ENCODE results near the gene GDPD5.
A peak's percentile ranks its signal among the peaks of the same experiment; 100 is the strongest.

Gene GDPD5

DNA sequence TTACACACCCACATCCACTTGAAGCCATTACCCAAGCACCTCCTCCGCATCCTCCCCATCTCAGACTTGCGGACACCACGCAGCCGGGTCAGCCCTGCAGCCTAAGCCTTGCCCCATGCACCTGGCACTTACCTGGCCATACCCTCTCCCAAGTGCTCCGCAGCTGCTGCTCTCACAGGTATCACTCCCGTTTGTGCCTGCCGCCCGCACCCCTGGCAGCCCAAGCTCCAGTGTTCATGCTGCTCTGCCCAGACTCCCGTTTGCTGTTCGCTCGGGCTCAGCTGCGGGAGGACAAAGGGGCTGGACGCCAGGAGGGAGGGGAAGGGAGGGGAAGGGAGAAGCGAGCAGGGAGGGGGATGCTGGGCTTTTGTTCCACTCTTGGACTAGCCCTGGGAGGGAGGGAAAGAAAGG is 92.8 kb downstream of the GDPD5 start, which contains the start of gene KLHL35:
TSS of gene KLHL35 (minus strand) at position 293 of the 411 bp plus-strand sequence. CDS start 2,574 bp downstream, outside the sequence.
- no peak within 1 kb of the TSS for H3K27ac Mint-ChIP-seq

DNA sequence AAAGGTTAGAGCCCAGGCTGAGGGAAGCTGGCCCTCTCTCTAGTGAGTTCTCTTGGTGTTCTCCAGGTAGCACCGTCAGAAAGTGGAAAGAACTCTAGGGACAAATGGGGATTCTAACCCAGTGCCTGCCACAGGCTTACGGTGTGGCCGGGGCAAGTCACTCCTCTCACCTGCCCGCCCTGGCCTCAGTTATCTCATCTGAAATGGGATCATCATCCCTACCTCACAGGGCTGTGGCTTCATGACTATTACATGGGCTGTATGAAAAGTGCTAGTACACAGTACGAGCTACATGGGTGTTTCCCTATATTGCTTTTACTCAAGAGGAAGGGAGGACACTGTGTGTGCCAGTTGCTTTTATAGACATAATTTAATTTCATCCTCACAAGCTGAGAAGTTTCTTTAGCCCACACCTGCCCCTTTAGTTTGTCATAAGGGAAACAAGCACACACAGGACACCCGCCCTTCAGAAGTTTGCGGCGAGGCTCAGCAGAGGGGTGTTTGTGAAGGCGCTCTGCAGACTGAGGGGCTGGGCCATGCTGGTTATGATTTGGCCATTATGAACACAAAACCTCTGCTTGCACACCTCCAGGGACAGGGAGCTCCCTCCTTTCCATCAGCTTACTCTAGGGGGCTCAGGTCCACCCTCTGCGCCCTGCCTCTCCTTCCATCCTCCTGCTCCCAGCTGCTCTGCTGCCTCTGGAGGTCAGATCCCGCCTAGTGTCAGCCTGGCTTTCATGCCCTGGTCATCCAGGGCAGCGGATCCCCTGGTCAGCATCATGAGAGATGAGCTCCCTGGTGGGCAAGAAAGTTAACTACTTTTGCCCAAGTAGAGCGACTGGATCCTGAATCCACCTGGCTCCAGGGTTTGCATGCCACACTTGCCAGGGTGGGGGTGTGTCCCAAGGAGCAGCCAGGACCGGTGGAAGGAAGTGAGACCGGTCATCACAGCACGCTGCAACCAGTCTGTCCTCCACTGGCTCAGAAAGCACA is 93.9 kb downstream of the GDPD5 start:
- DNase-seq (ENCODE audit: low spot score in 2 of 2) (no peak), ATAC-seq (ENCODE audit: low read depth) (no peak)
- Mint-ChIP-seq H3K4me3 (peak overlapping the region; percentile 55), H3K4me1 (peaks cover 20% of the 10 kb centered on the region), H3K36me3 (peaks cover 12% of the 10 kb centered on the region), H3K27me3 (peaks cover 32% of the 10 kb centered on the region), H3K9me3 (no peaks in the 10 kb centered on the region), H3K27ac (no peak overlapping the region)

More for the DNA sequence above, 92.8 kb downstream of the GDPD5 start, which contains the start of gene KLHL35:
- Mint-ChIP-seq H3K4me1 (peaks cover 18% of the 10 kb centered on the region), H3K36me3 (peaks cover 14% of the 10 kb centered on the region), H3K4me3 (no peak within 1 kb of the TSS), H3K27me3 (peaks cover 29% of the 10 kb centered on the region), H3K9me3 (no peaks in the 10 kb centered on the region)
- no peak for DNase-seq (ENCODE audit: low spot score in 2 of 2)
- no peak for ATAC-seq (ENCODE audit: low read depth)

DNA sequence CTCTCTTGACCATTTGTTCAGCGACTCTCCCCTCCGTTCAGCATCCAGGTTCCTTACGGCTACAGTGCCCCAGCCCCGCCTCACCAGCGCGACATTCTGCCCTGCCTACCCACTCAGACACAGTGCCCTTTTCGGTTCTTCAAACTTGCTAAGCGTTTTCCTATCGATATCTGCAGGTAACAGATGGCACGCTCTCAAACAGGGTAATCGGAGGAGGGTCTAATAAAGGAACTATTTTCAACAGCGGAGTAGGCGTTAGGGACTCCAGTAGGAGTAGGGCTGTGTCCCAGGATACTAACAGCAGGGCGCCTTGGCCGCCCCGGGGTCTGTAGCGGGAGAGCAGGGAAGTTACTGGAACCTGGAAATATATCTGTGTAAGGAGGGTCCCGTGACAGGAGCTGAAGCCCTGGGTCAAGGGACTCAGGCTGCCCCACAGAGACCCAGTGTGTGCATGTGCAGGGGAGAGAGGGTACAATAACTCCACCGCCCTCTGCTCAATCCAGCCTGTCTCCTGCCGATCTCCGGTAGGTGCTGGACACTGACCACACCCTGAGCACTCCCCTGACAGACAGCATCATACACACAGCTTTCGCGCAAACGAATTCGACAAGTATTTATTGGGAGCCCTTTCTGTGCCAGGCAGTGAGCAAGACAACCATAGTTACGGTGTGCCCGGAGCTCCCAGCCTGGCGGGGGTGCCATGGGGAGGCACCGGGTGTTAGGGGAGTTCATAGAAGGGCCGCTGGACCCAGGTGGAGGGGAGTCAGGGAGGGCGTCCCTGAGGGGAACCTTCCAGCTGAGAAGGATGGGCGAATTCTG is 94.8 kb downstream of the GDPD5 start:
- peak overlapping the region; percentile 51 for H3K27ac Mint-ChIP-seq
- no peak for DNase-seq (ENCODE audit: low spot score in 2 of 2)
- no peaks in the 10 kb centered on the region for H3K9me3 Mint-ChIP-seq
- H3K4me3 Mint-ChIP-seq: peak overlapping the region; percentile 97
- peak; percentile 23 for ATAC-seq (ENCODE audit: low read depth)
- peaks cover 8% of the 10 kb centered on the region for H3K36me3 Mint-ChIP-seq
- peaks cover 32% of the 10 kb centered on the region for H3K27me3 Mint-ChIP-seq
- peaks cover 20% of the 10 kb centered on the region for H3K4me1 Mint-ChIP-seq

DNA sequence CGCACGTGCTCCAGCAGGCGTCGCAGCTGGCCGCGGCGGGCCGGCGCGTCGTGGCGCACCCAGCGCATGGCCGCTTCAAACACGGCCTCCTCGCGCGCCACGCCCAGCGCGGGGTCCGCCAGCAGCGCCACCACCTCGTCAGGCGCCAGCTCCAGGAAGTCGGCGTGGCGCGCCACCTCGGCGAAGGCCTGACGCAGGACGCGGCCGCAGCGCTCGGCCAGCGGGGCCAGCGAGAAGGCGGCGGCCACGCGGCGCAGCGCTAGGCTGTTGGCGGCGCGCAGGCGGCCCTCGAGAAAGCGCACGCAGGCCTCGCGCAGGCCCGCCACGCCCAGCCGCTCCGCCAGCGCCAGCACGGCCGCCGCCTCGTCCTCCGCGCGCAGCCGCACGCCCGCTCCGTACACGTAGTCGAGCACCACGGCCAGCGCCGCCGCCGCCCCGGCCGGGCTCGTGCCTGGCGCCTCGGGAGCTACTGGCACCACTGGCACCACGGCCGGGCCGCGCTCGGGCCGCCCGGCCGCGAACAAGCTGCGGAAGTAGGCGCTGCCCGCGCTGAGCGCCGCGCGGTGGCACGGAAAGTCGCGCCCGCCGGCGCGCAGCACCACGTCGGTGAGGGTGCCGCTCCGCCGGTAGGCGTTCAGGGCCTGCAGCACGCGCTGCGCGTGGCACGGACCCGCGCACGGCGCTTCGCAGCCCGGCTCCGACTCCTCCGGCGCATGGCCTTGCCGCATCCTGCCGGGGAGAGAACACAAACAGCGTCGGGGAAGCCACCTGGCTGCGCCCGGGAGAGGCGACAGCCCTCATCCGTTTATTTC is 95.6 kb downstream of the GDPD5 start:
- H3K27ac Mint-ChIP-seq: peak overlapping the region; percentile 51
- peaks cover 32% of the 10 kb centered on the region for H3K27me3 Mint-ChIP-seq
- H3K4me3 Mint-ChIP-seq: peak overlapping the region; percentile 97
- ATAC-seq (ENCODE audit: low read depth) (peak; percentile 67), DNase-seq (ENCODE audit: low spot score in 2 of 2) (peak; percentile 40 to 60)
- H3K4me1 Mint-ChIP-seq: peaks cover 20% of the 10 kb centered on the region
- H3K9me3 Mint-ChIP-seq: no peaks in the 10 kb centered on the region
- H3K36me3 Mint-ChIP-seq: peaks cover 8% of the 10 kb centered on the region

DNA sequence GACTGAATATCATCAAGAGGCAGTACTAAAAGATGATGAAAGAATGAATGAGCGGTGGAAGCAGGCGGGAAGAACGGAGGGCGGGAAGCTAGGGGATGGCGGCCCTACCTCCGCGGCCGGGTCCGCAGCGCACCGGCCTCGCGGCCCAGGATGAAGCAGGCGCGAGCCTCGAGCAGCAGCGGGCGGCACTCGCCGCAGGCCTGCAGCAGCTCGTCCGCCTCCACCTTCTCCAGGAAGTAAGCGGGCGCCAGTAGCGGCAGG is 96.2 kb downstream of the GDPD5 start:
- H3K36me3 Mint-ChIP-seq: peaks cover 4% of the 10 kb centered on the region
- H3K27me3 Mint-ChIP-seq: peaks cover 32% of the 10 kb centered on the region
- no peak for ATAC-seq (ENCODE audit: low read depth)

DNA sequence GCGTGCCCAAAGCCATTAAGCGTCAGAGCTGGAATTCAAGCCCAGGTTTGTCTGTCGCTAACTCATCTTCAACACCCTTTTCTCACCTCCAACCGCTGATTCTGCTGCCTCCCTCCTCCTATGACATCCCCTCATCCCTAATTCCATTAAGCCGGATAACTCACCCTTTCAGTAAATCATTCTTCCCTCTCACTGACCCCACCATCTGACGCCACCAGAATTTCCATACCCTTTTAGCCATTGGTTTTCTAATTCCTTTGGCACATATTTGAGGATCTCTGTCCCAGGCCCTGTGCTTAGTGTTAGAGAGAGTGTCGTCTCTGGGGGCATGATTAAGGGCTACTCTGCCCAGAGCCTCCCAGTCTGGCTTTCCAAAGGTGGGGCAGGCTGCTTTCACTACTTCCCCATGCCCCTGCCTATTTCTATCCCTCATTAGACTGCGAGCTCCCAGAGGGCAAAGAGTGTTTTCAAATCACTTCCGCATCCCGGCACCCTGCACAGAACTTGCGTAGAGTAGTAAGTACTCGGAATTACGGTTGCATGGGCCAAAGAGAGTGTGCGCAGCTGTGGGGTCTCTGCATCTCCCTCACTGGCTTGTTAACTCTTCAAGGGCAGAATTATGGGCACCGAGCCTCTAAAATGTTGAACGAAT is 96.6 kb downstream of the GDPD5 start:
- Mint-ChIP-seq H3K36me3 (peaks cover 1% of the 10 kb centered on the region), H3K27ac (peak overlapping the region; percentile 19), H3K27me3 (peaks cover 32% of the 10 kb centered on the region), H3K4me3 (peak overlapping the region; percentile 79), H3K9me3 (no peaks in the 10 kb centered on the region), H3K4me1 (peaks cover 20% of the 10 kb centered on the region)
- DNase-seq (ENCODE audit: low spot score in 2 of 2) (no peak), ATAC-seq (ENCODE audit: low read depth) (no peak)

More for the DNA sequence above, 96.2 kb downstream of the GDPD5 start:
- Mint-ChIP-seq H3K4me1 (peaks cover 20% of the 10 kb centered on the region), H3K27ac (peak overlapping the region; percentile 19), H3K9me3 (no peaks in the 10 kb centered on the region), H3K4me3 (peak overlapping the region; percentile 79)
- DNase-seq (ENCODE audit: low spot score in 2 of 2): no peak

DNA sequence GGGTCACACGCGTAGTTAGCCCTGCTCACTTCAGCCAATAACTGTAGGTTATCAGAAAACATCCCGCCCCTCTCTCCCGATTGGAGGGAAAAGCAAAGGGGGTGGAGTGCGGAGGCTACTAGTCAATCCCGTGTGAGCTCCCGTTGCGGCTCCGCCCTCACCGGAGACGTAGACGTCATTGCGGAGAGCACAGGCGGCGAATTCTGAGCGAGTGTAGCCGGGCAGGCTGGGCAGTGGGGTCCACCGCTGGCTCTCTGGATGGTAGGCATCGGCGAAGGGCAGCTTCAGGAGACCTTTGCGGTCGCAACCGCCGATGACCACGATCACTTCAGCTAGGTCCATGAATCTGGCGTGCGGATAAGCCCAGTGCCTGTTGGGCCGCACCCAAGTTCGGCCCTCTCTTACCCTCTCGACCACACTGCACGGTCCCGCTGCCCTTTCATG is 97.4 kb downstream of the GDPD5 start:
- Mint-ChIP-seq H3K27ac (no peak overlapping the region), H3K9me3 (no peaks in the 10 kb centered on the region), H3K4me1 (peaks cover 20% of the 10 kb centered on the region), H3K36me3 (peaks cover 1% of the 10 kb centered on the region), H3K4me3 (peak overlapping the region; percentile 79), H3K27me3 (peaks cover 30% of the 10 kb centered on the region)
- DNase-seq (ENCODE audit: low spot score in 2 of 2): peak; percentile 42 to 58
- ATAC-seq (ENCODE audit: low read depth): peak; percentile 66

DNA sequence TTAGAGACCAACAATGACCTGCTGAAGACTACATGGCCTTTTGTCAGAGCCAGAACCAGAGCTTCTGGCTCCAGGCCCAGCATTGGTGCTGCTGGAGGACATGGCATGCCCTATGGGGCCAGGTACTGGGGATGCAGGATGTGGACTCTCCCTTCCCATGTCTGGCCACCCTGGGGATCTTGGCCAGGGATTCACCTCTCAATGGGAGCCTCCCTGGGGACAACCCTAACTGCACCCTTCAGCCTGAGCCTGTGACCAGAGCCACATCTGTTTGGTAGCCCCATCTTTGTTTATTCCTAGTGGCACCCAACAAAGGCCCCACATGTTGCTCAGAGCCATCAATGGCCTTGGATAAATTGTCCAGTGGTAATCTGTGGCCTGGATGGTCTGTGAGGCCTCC is 98.6 kb downstream of the GDPD5 start:
- Mint-ChIP-seq H3K27ac (no peak overlapping the region), H3K27me3 (peaks cover 23% of the 10 kb centered on the region), H3K36me3 (peaks cover 1% of the 10 kb centered on the region), H3K4me3 (no peak overlapping the region), H3K9me3 (no peaks in the 10 kb centered on the region), H3K4me1 (peaks cover 18% of the 10 kb centered on the region)
- DNase-seq (ENCODE audit: low spot score in 2 of 2) (no peak), ATAC-seq (ENCODE audit: low read depth) (no peak)

DNA sequence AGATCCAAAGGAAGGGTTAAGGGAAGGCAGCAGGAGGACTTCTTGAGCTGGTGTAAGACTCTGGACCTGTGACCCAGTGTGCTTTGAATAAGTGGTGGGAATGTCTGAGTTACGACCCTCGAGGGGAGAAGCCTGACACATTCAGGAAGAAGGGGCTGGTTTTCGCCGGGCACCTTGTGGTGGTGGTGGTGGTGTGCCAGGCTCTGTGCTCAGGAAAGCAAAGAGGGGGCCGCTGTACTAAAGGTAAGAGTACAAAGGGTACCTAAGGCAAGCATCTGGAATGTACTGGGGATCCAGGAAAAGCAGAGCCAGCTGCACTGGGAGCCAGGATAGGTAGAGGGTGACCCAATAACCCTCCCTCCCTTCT is 99.0 kb downstream of the GDPD5 start:
- no peak overlapping the region for H3K4me3 Mint-ChIP-seq
- peaks cover 3% of the 10 kb centered on the region for H3K36me3 Mint-ChIP-seq
- H3K27ac Mint-ChIP-seq: no peak overlapping the region
- peaks cover 20% of the 10 kb centered on the region for H3K27me3 Mint-ChIP-seq
- ATAC-seq (ENCODE audit: low read depth) (no peak), DNase-seq (ENCODE audit: low spot score in 2 of 2) (no peak)
- peaks cover 18% of the 10 kb centered on the region for H3K4me1 Mint-ChIP-seq
- no peaks in the 10 kb centered on the region for H3K9me3 Mint-ChIP-seq

DNA sequence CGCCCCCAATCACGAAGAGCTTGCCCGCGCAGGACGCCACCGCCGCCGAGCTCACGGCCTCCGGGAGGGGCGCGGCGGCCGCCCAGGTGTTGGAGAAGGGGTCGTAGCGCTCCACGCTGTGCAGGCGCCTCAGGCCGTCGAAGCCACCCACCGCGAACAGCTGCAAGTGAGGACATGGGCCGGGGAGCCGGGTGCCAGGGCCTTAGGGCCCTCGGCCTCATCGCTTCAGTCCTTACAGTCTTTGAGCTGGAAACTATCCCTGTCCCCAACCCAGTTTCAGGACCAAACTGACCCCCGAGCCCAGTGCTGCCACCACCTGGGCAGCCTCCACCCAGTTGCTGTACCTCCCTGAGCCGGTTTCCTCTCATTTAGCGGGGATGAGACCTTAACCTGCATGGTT is 100.3 kb downstream of the GDPD5 start:
- Mint-ChIP-seq H3K36me3 (peaks cover 2% of the 10 kb centered on the region), H3K27me3 (peaks cover 14% of the 10 kb centered on the region), H3K4me3 (no peak overlapping the region)

DNA sequence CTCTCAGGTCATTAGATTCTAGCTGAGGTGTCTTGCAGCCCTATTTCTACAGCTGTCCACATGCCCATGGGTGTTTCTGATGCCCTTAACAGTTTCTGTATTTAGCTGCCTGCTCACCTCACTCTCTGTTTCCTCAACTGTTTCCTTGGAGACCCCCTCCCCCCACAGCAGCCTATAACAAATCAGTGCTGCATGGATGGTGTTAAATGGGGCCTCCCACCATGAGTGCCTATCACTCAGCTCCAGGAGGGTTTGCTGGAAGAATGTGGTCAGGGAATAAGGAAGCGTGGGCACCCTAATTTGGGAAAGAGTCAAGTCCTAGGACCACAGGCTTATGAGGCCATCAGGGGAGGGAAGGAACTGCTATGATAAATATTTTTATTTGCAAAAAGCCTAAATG is 101.3 kb downstream of the GDPD5 start:
- peaks cover 2% of the 10 kb centered on the region for H3K36me3 Mint-ChIP-seq
- no peak for DNase-seq (ENCODE audit: low spot score in 2 of 2)
- ATAC-seq (ENCODE audit: low read depth): no peak
- H3K4me1 Mint-ChIP-seq: peaks cover 9% of the 10 kb centered on the region
- H3K27me3 Mint-ChIP-seq: peaks cover 13% of the 10 kb centered on the region
- H3K27ac Mint-ChIP-seq: no peak overlapping the region
- H3K4me3 Mint-ChIP-seq: no peak overlapping the region
- no peaks in the 10 kb centered on the region for H3K9me3 Mint-ChIP-seq

More for the DNA sequence above, 100.3 kb downstream of the GDPD5 start:
- Mint-ChIP-seq H3K27ac (no peak overlapping the region), H3K4me1 (peaks cover 10% of the 10 kb centered on the region), H3K9me3 (no peaks in the 10 kb centered on the region)
- ATAC-seq (ENCODE audit: low read depth): no peak
- DNase-seq (ENCODE audit: low spot score in 2 of 2): no peak

DNA sequence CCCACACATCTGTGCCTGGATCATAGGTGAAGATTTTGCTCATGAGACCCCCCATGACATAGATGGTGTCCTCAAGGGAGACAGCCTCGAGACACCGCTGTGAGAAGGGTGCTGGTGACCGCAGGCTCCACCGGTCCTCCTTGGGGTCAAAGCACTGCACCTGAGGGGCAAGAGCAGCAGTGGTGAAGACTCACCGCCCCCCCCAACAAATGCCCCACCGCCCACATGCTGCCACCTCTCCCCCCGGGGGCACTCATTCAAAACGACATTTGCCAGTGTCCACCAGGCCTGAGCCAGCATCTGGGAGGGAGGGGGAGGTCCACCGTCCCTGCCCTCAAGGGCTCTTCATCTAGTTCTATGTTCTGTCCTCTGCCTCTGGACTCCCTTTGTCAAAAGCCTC is 102.0 kb downstream of the GDPD5 start:
- no peaks in the 10 kb centered on the region for H3K9me3 Mint-ChIP-seq
- H3K27me3 Mint-ChIP-seq: peaks cover 7% of the 10 kb centered on the region
- H3K4me3 Mint-ChIP-seq: no peak overlapping the region
- DNase-seq (ENCODE audit: low spot score in 2 of 2) (no peak), ATAC-seq (ENCODE audit: low read depth) (no peak)
- peaks cover 2% of the 10 kb centered on the region for H3K36me3 Mint-ChIP-seq
- no peak overlapping the region for H3K27ac Mint-ChIP-seq
- H3K4me1 Mint-ChIP-seq: peaks cover 4% of the 10 kb centered on the region

Data from memory B cell (primary cell).